ENCODE data around the gene LCN12. TPM values are rescaled to one million over a fixed set of nuclear protein-coding genes. Genes with fewer than 3 reads are reported as not detected.

The LCN12 gene
- total RNA-seq, 1 donor from 2014 or later = 1.1 TPM

DNA sequence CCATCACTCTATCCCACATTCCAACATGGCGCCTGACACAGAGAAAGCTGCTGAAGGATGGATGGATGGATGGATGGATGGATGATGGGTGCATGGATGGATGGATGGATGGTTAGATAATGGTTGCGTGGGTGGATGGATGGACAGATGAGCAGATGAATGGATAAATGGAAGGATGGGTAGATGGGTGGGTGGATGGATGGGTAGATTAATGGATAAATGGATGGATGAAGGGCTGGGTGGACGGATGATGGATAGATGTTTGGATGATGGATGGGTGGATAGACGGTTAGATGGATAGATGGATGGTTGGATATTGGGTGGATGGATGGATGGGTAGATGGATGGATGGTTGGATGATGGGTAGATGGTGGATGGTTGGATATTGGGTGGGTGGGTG, 4.5 kb downstream of the LCN12 start:
- Mint-ChIP-seq H3K27ac (ENCODE audit: unreplicated experiment) (no peak overlapping the region), H3K4me3 (no peak overlapping the region), H3K9me3 (peaks cover 7% of the 10 kb centered on the region), H3K36me3 (ENCODE audit: low read depth) (no peaks in the 10 kb centered on the region), H3K27me3 (ENCODE audit: low read depth) (no peaks in the 10 kb centered on the region), H3K4me1 (no peaks in the 10 kb centered on the region)
- DNase-seq (ENCODE audit: low read depth, low spot score) = no peak
- TF ChIP-seq, protein P1, sequence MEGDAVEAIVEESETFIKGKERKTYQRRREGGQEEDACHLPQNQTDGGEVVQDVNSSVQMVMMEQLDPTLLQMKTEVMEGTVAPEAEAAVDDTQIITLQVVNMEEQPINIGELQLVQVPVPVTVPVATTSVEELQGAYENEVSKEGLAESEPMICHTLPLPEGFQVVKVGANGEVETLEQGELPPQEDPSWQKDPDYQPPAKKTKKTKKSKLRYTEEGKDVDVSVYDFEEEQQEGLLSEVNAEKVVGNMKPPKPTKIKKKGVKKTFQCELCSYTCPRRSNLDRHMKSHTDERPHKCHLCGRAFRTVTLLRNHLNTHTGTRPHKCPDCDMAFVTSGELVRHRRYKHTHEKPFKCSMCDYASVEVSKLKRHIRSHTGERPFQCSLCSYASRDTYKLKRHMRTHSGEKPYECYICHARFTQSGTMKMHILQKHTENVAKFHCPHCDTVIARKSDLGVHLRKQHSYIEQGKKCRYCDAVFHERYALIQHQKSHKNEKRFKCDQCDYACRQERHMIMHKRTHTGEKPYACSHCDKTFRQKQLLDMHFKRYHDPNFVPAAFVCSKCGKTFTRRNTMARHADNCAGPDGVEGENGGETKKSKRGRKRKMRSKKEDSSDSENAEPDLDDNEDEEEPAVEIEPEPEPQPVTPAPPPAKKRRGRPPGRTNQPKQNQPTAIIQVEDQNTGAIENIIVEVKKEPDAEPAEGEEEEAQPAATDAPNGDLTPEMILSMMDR (conservative IDR thresholded peaks at IDR 0.05) = no peak

DNA sequence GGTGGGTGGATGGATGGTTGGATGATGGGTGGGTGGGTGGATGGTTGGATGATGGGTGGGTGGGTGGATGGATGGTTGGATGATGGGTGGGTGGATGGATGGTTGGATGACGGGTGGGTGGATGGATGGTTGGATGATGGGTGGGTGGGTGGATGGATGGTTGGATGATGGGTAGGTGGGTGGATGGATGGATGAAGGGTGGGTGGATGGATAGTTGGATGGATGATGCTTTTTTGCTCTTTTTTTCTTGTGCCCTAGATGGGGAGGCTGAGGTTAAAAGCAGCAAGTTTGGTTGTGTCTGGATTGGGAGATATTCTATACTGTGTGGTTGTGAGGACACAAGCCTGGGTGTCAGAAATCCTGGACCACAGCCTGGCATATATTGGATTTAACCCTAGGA, 5.4 kb downstream of the LCN12 start:
- TF ChIP-seq, protein P1 (conservative IDR thresholded peaks at IDR 0.05) = no peak
- no peak overlapping the region for H3K4me3 Mint-ChIP-seq
- no peak for DNase-seq (ENCODE audit: low read depth, low spot score)
- H3K27me3 Mint-ChIP-seq (ENCODE audit: low read depth) = no peaks in the 10 kb centered on the region
- H3K9me3 Mint-ChIP-seq = peaks cover 7% of the 10 kb centered on the region
- H3K36me3 Mint-ChIP-seq (ENCODE audit: low read depth) = no peaks in the 10 kb centered on the region
- H3K4me1 Mint-ChIP-seq = no peaks in the 10 kb centered on the region
- no peak overlapping the region for H3K27ac Mint-ChIP-seq (ENCODE audit: unreplicated experiment)

DNA sequence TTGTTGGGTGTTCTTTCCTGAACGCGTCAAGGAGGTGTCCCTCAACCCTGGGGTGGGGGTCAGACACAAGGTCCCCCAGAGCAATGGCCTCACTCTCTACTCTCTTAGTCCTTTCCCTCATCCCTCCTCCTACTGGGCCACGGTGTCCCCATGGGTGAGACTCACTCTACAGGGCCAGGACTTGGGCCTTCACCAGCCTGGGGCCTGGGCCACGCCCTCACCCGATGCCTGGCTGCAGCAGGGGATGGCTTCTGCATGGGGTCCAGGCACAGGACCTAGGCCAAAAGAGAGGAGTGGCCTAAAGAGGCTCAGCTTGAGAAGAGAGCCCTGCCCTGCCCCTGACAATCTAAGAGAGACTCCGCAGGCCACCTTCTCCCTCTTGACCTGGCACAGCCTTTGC, 5.8 kb downstream of the LCN12 start:
- TF ChIP-seq, protein P1 (conservative IDR thresholded peaks at IDR 0.05) = no peak
- no peak overlapping the region for H3K4me3 Mint-ChIP-seq

DNA sequence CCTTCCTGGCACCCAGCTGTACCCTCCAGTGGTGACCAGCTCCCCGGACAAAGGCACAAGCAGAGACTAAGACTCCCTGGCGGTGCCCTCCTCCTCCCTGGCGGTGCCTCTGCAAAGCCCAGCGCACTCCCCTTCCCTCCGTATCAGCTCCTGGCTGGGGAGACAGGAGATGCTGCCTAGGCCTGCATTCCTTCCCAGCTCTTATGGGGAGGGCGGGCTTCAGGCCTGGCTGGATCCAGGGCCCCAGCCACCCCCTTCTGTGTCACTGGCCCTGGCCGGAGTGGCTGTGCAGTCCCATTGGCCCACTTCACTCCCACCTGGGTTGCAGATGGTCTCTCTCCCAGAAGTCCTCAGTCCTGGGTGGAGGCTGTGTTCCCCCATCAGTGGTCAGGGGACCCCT, 6.4 kb downstream of the LCN12 start:
- TF ChIP-seq, protein P1 (conservative IDR thresholded peaks at IDR 0.05) = no peak
- Mint-ChIP-seq H3K27ac (ENCODE audit: unreplicated experiment) (no peak overlapping the region), H3K36me3 (ENCODE audit: low read depth) (no peaks in the 10 kb centered on the region)

More for the DNA sequence above, 5.8 kb downstream of the LCN12 start:
- DNase-seq (ENCODE audit: low read depth, low spot score) = no peak
- no peaks in the 10 kb centered on the region for H3K27me3 Mint-ChIP-seq (ENCODE audit: low read depth)
- peaks cover 7% of the 10 kb centered on the region for H3K9me3 Mint-ChIP-seq
- H3K36me3 Mint-ChIP-seq (ENCODE audit: low read depth) = no peaks in the 10 kb centered on the region
- H3K4me1 Mint-ChIP-seq = peaks cover 2% of the 10 kb centered on the region
- H3K27ac Mint-ChIP-seq (ENCODE audit: unreplicated experiment) = no peak overlapping the region

DNA sequence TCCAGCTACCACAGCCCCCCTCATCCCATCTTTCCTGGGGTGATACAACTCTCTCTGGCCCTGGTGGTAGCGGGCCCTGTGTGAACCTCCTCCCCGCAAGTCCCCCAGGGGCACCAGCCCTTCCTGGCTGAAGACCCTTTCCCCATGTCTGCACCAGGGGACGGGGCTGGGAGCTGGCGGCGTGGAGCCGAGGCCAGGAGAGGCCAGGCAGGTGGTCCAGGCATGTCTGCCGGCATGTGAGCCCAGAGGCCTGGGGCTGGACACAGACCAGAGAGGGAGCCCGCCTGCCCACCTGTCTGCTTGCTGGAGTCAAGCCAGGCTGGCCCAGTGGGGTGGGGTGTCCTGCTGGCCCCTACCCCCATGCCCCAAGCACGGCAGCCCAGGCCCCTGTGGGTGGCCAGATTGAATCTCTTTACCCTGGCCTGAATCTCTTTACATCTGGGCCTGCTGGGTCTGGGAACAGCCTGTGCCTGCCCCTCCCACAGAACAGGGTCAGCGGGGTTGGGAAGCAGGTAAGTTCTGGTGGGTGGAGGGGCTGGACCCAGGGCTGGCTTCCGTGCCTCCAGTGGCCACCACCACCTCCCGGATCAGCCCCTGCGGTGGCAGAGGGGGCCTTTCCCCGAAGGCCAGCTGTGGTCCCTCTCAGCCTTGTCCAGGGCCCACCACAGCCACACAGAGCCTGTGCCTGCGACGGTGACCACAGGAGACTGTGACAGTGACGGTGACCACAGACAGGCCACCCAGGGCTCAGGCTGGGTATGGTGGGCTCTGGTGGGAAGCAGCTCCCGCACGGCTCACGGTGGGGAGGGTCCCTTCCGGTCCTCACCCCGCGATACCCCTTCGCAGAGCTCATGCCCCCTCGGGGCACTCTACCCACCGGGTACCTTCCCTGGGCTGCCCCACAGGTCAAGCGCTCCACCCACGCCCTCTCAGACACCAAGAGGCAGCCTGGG, 7.1 kb downstream of the LCN12 start:
- no peak for DNase-seq (ENCODE audit: low read depth, low spot score)
- no peaks in the 10 kb centered on the region for H3K36me3 Mint-ChIP-seq (ENCODE audit: low read depth)
- no peak overlapping the region for H3K27ac Mint-ChIP-seq (ENCODE audit: unreplicated experiment)
- H3K4me3 Mint-ChIP-seq = no peak overlapping the region
- peaks cover 7% of the 10 kb centered on the region for H3K9me3 Mint-ChIP-seq
- H3K4me1 Mint-ChIP-seq = peaks cover 6% of the 10 kb centered on the region
- no peaks in the 10 kb centered on the region for H3K27me3 Mint-ChIP-seq (ENCODE audit: low read depth)
- TF ChIP-seq, protein P1 (conservative IDR thresholded peaks at IDR 0.05) = no peak

More for the DNA sequence above, 6.4 kb downstream of the LCN12 start:
- peaks cover 6% of the 10 kb centered on the region for H3K4me1 Mint-ChIP-seq
- no peaks in the 10 kb centered on the region for H3K27me3 Mint-ChIP-seq (ENCODE audit: low read depth)
- peaks cover 7% of the 10 kb centered on the region for H3K9me3 Mint-ChIP-seq
- no peak for DNase-seq (ENCODE audit: low read depth, low spot score)
- no peak overlapping the region for H3K4me3 Mint-ChIP-seq
